Measurements from ENCODE around the gene DLGAP1. TPM values are rescaled to one million over a fixed set of nuclear protein-coding genes. Genes with fewer than 3 reads are reported as not detected.

The DLGAP1 gene
- total RNA-seq, 1 experiment from 2014 or later, result 0.07 TPM

DNA sequence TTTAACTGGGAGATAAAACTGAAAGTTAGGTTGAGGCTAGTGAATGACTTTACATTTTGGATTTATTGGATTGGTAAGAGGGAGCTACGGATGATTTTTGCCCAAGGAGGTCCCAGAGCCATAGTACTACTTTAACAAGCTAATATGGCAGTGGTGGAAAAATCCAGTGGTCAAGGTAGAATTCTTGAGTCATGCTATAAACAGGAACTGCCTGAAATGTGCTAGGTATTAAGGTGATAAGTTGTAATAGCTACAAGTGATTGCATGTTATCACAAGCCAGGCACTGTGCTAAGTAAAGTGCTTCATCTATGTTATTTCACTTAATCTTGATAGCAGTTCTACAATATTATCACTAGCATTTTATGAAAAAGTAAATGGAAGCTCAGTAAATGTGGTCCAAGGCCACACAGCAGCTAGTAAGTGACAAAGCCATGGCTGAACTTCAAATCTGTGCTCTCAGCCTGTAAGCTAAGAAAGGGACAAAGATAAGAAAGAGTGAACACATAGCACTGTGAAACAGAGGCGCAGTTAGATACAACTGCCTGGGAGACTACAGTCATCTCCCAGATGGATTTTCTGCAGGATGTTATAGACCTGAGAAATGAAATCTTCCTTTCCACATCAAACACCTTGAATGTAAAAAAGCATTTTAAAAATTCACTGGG lies 535.6 kb downstream of the DLGAP1 start:
- TF ChIP-seq, protein P1, sequence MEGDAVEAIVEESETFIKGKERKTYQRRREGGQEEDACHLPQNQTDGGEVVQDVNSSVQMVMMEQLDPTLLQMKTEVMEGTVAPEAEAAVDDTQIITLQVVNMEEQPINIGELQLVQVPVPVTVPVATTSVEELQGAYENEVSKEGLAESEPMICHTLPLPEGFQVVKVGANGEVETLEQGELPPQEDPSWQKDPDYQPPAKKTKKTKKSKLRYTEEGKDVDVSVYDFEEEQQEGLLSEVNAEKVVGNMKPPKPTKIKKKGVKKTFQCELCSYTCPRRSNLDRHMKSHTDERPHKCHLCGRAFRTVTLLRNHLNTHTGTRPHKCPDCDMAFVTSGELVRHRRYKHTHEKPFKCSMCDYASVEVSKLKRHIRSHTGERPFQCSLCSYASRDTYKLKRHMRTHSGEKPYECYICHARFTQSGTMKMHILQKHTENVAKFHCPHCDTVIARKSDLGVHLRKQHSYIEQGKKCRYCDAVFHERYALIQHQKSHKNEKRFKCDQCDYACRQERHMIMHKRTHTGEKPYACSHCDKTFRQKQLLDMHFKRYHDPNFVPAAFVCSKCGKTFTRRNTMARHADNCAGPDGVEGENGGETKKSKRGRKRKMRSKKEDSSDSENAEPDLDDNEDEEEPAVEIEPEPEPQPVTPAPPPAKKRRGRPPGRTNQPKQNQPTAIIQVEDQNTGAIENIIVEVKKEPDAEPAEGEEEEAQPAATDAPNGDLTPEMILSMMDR (IDR thresholded peaks at IDR 0.05; ENCODE audit: insufficient read depth in 1 of 2, low read depth in 1 of 2, low read length in 1 of 2, severe bottlenecking in 1 of 2, unreplicated experiment in 1 of 2), result no peak
- no peak overlapping the region for H3K27ac Mint-ChIP-seq (ENCODE audit: unreplicated experiment)
- Histone ChIP-seq H3K36me3 (ENCODE audit: control insufficient read depth, insufficient read depth, low read length) (no peaks in the 10 kb centered on the region), H3K4me3 (ENCODE audit: low read depth, low read length) (no peak overlapping the region), H3K4me1 (no peaks in the 10 kb centered on the region), H3K27me3 (replicated peaks; ENCODE audit: control insufficient read depth, insufficient read depth, low read length) (no peaks in the 10 kb centered on the region), H3K9me3 (no peaks in the 10 kb centered on the region)
- ChIA-PET CTCF (interaction anchor here (0.6 kb wide), 1 partner anchor 149 kb away, joined by 3 read pairs; no protein-coding TSS in a partner anchor), POLR2A (no interaction called here)
- no peaks in the 10 kb centered on the region for H3K4me1 Mint-ChIP-seq (ENCODE audit: low read depth, unreplicated experiment)
- intact Hi-C loops (cut with micrococcal nuclease; ENCODE audit: unreplicated experiment), result no loop called here
- H3K9me3 Mint-ChIP-seq (ENCODE audit: unreplicated experiment), result no peaks in the 10 kb centered on the region
- no peaks in the 10 kb centered on the region for H3K36me3 Mint-ChIP-seq (ENCODE audit: insufficient read depth, unreplicated experiment)
- no TSS peak for BruUV-seq (replicated peaks)
- H3K4me3 Mint-ChIP-seq (ENCODE audit: unreplicated experiment), result no peak overlapping the region
- DNase-seq, result no peak
- H3K27me3 Mint-ChIP-seq (ENCODE audit: insufficient read depth, unreplicated experiment), result peaks cover 3% of the 10 kb centered on the region

DNA sequence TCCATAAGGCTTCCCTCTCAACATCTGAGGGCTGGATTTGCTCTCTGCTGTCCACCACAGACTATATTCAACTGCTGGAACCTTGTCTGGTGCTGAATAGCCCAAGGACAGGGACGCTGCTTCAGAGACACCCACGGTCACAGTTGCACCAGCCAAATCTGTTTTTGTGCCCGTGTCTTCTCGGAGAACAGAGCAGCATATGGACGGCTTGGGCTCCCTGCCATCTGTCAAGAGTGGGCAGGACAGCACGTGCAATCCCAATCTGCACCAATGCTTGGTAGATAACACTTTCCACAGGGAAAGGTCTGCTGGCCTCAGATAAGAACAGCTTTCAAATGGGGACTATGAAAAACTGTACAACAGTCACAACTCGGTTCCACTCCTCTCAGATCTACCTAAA lies 539.0 kb downstream of the DLGAP1 start:
- intact Hi-C loops (cut with micrococcal nuclease; ENCODE audit: unreplicated experiment), result no loop called here
- Histone ChIP-seq H3K36me3 (ENCODE audit: control insufficient read depth, insufficient read depth, low read length) (no peaks in the 10 kb centered on the region), H3K9me3 (no peaks in the 10 kb centered on the region), H3K4me1 (no peaks in the 10 kb centered on the region), H3K27me3 (replicated peaks; ENCODE audit: control insufficient read depth, insufficient read depth, low read length) (no peaks in the 10 kb centered on the region), H3K4me3 (ENCODE audit: low read depth, low read length) (no peak overlapping the region)
- no peak overlapping the region for H3K4me3 Mint-ChIP-seq (ENCODE audit: unreplicated experiment)
- TF ChIP-seq, protein P1 (IDR thresholded peaks at IDR 0.05; ENCODE audit: insufficient read depth in 1 of 2, low read depth in 1 of 2, low read length in 1 of 2, severe bottlenecking in 1 of 2, unreplicated experiment in 1 of 2), result no peak
- H3K27me3 Mint-ChIP-seq (ENCODE audit: insufficient read depth, unreplicated experiment), result peaks cover 3% of the 10 kb centered on the region
- DNase-seq, result no peak
- no TSS peak for BruUV-seq (replicated peaks)
- no peak overlapping the region for H3K27ac Mint-ChIP-seq (ENCODE audit: unreplicated experiment)
- ChIA-PET POLR2A (no interaction called here), CTCF (no interaction called here)
- H3K9me3 Mint-ChIP-seq (ENCODE audit: unreplicated experiment), result no peaks in the 10 kb centered on the region
- no peaks in the 10 kb centered on the region for H3K4me1 Mint-ChIP-seq (ENCODE audit: low read depth, unreplicated experiment)
- no peaks in the 10 kb centered on the region for H3K36me3 Mint-ChIP-seq (ENCODE audit: insufficient read depth, unreplicated experiment)

DNA sequence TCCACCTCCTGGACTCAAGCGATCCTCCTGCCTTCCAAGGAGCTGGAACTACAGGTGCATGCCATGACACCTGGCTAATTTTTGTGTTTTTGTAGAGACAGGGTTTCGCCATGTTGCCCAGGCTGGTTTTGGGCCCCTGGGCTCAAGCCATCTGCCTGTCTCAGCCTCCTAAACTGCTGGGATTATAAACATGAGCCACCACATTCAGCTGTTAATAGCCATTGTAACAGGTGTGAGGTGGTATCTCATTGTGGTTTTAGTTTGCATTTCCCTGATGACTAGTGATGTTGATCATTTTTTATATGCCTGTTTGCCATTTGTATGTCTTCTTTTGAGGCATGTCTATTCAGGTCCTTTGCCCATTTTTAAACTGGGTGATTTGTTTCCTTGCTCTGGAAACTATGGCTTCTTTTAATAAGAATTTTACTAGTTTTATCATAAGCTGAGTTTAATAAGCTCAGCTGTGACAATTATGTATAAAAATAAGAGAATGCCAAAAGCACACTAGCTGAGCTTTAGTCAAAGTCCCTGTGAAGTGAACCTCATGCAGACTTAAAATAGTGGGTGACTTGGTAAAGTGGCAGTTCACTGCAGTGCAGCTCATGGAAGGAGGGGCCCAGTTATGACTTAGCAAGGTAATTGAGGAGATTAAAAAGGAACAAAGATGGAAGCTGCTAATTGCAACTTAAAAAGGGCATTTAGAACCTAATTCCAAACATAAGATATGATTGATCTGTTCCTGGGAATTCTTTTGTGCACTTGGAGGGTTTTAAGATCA lies 540.1 kb downstream of the DLGAP1 start:
- Histone ChIP-seq H3K9me3 (no peaks in the 10 kb centered on the region), H3K36me3 (ENCODE audit: control insufficient read depth, insufficient read depth, low read length) (no peaks in the 10 kb centered on the region), H3K27me3 (replicated peaks; ENCODE audit: control insufficient read depth, insufficient read depth, low read length) (no peaks in the 10 kb centered on the region), H3K4me3 (ENCODE audit: low read depth, low read length) (no peak overlapping the region), H3K4me1 (no peaks in the 10 kb centered on the region)
- DNase-seq, result no peak
- no peaks in the 10 kb centered on the region for H3K36me3 Mint-ChIP-seq (ENCODE audit: insufficient read depth, unreplicated experiment)
- peaks cover 3% of the 10 kb centered on the region for H3K27me3 Mint-ChIP-seq (ENCODE audit: insufficient read depth, unreplicated experiment)
- BruUV-seq (replicated peaks), result no TSS peak
- no peaks in the 10 kb centered on the region for H3K9me3 Mint-ChIP-seq (ENCODE audit: unreplicated experiment)
- intact Hi-C loops (cut with micrococcal nuclease; ENCODE audit: unreplicated experiment), result no loop called here
- CTCF ChIA-PET, result no interaction called here
- POLR2A ChIA-PET, result no interaction called here
- TF ChIP-seq, protein P1 (IDR thresholded peaks at IDR 0.05; ENCODE audit: insufficient read depth in 1 of 2, low read depth in 1 of 2, low read length in 1 of 2, severe bottlenecking in 1 of 2, unreplicated experiment in 1 of 2), result no peak
- no peak overlapping the region for H3K4me3 Mint-ChIP-seq (ENCODE audit: unreplicated experiment)
- H3K27ac Mint-ChIP-seq (ENCODE audit: unreplicated experiment), result no peak overlapping the region
- H3K4me1 Mint-ChIP-seq (ENCODE audit: low read depth, unreplicated experiment), result no peaks in the 10 kb centered on the region

Measured in Caco-2 (cell line).